ENCODE results near the gene MAP7D1.
A peak's percentile ranks its signal among the peaks of the same experiment; 100 is the strongest.
"Not testable (repeated sequence)": the region's sequence is repeated elsewhere in the genome, so short reads cannot be mapped to it uniquely, and the experiment has no call there.

MAP7D1 gene

GRCh38 chr1:36187800-36188593 lies 32.0 kb downstream of the MAP7D1 start:
- intact Hi-C loops (cut with DNase I), result loop anchor here (1.0 kb wide), 2 partner anchors 39 to 97 kb away; partner anchors contain the start of gene TRAPPC3
- DNase-seq, result peak; percentile 77 to 98 (median 88)

GRCh38 chr1:36196805-36197204 lies 40.8 kb downstream of the MAP7D1 start:
- peak in 1 of 10 donors; percentile 56 for DNase-seq
- intact Hi-C loops (cut with DNase I), result not testable (repeated sequence)

- no peak for DNase-seq
- intact Hi-C loops (cut with DNase I), result no loop called here
Measured at GRCh38 chr1:36198641-36199040, 42.7 kb downstream of the MAP7D1 start.

- peak in 5 of 10 donors; percentile 29 to 87 (median 56) for DNase-seq
- intact Hi-C loops (cut with DNase I), result no loop called here
Measured at GRCh38 chr1:36199934-36200741, 44.2 kb downstream of the MAP7D1 start.

DNA sequence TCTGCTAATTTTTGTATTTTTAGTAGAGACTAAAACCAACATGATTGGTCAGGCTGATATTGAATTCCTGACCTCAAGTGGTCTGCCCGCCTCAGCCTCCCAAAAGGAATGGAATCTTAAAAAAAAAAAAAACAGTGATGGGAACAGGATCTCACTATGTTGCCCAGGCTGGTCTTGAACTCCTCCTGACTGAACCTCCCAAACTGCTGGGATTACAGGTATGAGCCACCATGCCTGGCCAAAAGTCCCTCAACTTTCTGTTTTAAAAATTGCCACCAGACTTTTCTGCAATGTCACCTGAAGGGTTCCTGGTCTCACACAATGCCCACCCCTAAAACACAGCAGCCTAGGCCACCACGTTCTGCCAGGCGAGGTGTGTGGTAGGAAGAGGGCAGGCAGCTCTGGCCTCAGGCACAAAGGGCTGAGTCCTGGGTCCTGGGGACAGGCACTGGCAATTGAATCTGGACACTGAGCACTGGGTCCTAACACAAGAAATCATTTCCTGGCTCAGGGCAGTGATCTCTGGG lies 47.1 kb downstream of the MAP7D1 start:
- intact Hi-C loops (cut with DNase I), result no loop called here
- no peak for DNase-seq

DNA sequence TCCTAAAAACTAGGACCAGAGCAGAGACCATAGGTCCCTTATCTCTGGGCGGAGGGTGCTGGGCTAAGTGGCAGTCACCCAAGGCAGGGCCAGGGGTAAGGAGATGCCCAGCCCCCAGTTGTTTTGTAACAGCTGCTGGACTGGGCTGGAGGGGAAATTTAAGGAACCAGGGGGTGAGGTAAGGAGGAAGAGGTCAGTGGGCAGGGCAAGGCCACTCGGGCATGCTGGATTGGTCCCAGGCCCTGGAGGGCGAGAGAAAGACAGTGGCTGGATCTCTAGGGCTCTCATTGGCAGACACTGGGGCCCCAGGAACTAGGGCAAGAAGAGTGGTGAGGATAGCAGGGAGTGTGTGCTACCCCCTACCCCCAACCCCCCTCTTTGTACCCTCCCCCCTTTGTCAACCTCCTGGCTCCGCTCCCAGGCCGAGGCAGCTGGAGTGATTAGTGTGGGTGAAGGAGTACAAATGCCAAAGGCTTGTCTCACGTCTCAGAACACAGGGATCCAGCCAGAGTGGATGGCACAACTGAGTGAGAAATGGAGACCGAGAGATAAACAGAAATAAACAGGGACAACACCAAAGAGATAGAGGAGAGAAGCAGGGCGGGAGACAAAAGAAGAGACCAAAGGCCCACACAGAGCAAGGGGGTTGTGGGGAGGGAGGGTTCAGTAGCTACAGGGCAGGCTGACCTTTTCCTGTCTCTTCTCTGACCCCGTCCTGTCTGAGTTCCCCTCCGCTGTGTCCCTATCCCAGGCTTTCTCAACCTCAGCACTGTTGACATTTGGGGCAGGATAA lies 47.8 kb downstream of the MAP7D1 start:
- DNase-seq, result peak in 9 of 10 donors; percentile 31 to 89 (median 57)
- intact Hi-C loops (cut with DNase I), result no loop called here

GRCh38 chr1:36204347-36204909 lies 48.5 kb downstream of the MAP7D1 start:
- intact Hi-C loops (cut with DNase I), result no loop called here
- peak in 2 of 10 donors; percentile 29 to 33 for DNase-seq

GRCh38 chr1:36206323-36206858 lies 50.4 kb downstream of the MAP7D1 start:
- intact Hi-C loops (cut with DNase I), result no loop called here
- DNase-seq, result no peak

- DNase-seq, result peak in 5 of 10 donors; percentile 22 to 71 (median 31)
Measured at GRCh38 chr1:36207339-36207738, 51.4 kb downstream of the MAP7D1 start.

DNA sequence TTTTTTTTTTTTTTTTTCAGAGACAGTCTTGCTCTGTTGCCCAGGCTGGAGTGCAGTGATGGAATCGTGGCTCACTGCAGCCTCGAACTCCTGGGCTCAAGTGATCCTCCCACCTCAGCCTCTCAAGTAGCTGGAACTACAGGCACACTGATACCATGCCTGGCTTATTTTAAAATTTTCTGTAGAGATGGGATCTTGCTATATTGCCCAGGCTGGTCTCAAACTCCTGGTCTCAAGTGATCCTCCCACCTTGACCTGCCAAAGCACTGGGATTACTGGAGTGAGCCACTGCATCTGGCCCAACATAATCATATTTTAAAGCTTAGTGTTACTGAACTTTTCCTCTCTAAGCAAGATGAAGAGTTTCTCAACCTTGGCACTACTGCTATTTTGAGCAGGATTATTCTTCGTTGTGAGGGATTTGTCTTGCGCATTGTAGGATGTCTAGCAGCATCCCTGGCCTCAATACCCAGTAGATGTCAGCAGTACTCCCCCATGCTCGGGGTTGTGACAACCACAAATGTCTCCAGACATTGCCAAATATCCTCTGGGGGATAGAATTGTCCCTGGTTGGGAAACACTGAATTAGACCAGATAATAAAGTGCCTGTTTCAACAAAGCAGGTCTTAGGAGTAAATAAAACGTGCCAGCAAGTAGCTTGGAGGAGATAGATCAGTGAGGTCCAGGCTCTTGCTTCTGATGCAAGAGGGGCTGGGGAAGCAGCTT lies 53.2 kb downstream of the MAP7D1 start:
- peak in 2 of 10 donors; percentile 4 to 11 for DNase-seq
- intact Hi-C loops (cut with DNase I), result no loop called here

More at GRCh38 chr1:36207339-36207738, 51.4 kb downstream of the MAP7D1 start:
- intact Hi-C loops (cut with DNase I), result no loop called here

DNA sequence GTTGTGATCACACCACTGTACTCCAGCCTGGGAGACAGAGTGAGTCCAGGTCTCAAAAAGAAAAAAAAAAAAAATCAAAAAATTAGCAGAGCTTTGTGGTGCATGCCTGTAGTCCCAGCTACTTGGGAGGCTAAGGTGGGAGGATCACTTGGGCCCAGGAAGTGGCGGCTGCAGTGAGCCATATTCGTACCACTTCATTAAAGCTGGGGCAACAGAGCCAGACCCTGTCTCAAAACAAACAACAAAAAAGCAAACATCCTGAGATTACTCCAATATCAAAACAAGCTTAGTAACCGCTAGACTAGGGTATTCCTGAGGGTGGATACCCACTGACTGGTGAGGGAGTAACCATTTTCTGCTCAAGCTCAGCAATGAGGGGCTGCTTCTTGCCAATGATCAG lies 55.3 kb downstream of the MAP7D1 start:
- intact Hi-C loops (cut with DNase I), result no loop called here
- DNase-seq, result peak in 1 of 10 donors; percentile 49

DNA sequence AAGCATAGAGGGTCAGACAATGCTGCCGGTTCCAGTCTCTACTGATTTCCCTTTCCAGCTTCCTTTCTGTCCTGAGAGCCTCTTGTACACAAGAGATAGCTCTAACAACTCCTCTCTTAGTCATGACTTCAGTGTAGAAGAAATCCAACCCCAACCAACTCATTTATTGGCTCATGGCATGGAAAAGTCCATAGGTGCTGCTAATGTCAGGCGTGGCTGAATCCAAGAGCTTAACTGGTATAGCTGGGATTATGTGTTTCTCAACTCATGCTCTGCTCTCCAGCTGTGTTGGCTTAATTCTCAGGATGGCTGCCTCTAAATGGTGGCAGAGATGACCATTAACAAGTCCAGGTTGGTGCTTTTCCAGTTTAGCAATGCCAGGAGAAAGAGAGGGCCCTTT lies 55.9 kb downstream of the MAP7D1 start:
- no peak for DNase-seq
- intact Hi-C loops (cut with DNase I), result no loop called here

- intact Hi-C loops (cut with DNase I), result no loop called here
- DNase-seq, result peak in 1 of 10 donors; percentile 1
Measured at GRCh38 chr1:36212782-36213181, 56.8 kb downstream of the MAP7D1 start.

DNA sequence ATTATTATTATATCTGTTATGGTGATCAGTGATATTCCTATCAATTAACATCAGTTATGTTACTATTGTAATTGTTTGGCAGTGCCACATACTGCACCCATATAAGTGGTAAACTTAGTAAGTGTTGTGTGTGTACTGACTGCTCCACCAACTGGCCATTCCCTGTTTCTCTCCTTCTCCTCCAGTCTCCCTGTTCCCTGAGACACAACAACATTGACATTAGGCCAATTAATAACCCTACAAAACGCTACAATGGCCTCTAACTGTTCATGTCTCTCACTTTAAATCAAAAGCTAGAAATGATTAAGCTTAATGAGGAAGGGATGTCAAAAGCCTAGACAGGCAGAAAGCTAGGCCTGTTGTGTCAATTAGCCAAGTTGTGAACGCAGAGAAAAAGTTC lies 61.7 kb downstream of the MAP7D1 start:
- intact Hi-C loops (cut with DNase I), result no loop called here
- DNase-seq, result peak in 3 of 10 donors; percentile 7 to 48 (median 24)

DNA sequence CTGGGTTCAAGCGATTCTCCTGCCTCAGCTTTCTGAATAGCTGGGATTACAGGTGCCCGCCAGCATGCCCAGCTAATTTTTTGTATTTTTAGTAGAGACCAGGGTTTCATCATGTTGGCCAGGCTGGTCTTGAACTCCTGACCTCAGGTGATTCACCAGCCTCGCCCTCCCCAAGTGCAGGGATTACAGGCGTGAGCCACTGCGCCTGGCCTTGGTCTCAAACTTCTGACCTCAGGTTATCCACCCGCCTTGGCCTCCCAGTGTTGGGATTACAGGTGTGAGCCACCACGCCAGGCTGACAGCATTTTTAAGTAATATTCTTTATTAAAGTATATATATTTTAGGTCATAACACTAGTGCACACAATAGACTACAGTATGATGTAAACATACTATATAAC lies 65.9 kb downstream of the MAP7D1 start:
- intact Hi-C loops (cut with DNase I), result loop anchor here (10.0 kb wide), 1 partner anchor 63 kb away; no protein-coding TSS in a partner anchor
- DNase-seq, result peak in 1 of 10 donors; percentile 39

GRCh38 chr1:36222481-36223380 lies 66.8 kb downstream of the MAP7D1 start:
- intact Hi-C loops (cut with DNase I), result loop anchor here (10.0 kb wide), 1 partner anchor 62 kb away; no protein-coding TSS in a partner anchor

DNA sequence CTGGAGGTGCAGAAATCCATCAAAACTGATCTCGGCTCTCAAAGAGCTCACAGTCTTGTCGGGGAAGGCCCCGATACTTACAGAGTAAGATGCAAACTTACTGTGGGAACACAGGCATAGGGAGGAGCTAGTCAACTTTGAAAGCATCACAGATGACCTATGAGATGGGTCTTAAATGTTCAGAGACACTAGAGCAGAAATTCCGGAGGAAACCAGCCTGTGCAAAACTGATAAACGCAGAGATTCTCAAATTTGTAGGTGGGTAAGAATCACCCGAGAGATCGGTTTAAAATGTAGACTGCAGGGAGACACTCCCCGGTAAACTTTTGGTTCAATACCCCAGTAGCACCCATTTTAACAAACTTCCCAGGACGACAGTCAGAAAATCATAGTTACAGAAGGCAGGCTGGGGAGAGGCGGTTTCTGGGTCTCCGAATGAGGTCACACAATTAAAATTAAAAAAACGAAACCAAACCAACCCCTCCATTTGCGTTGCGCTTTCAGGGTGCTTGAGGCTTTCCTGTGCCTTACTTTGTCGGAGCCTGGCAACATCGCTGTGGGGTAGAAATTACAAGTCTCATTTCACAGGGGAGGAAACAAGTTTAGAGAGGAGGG lies 67.5 kb downstream of the MAP7D1 start:
- no peak for DNase-seq
- intact Hi-C loops (cut with DNase I), result loop anchor here (10.0 kb wide), 1 partner anchor 61 kb away; no protein-coding TSS in a partner anchor

More at GRCh38 chr1:36222481-36223380, 66.8 kb downstream of the MAP7D1 start:
- peak in 1 of 10 donors; percentile 30 for DNase-seq
